Thyroid gland (tissue), 4 donors: ENCODE results near the gene SNX8.

Experiments
- POLR2A ChIP-seq, 2 donors: fragments of 450-650 bp; IDR thresholded peaks; one replicate each; pipeline ENCODE4 v1.6.1; 2017; ENCODE audit warnings: antibody characterized with exemption in 2 of 2, mild to moderate bottlenecking in 2 of 2, moderate library complexity in 1 of 2
- TF ChIP-seq, protein P1 (sequence below), 6 experiments: fragments of 200-600 bp in 3 of 6; fragments of 450-650 bp in 3 of 6; sonication (generic) in 3 of 6; IDR thresholded peaks; one replicate each; pipeline ENCODE4 v1.5.1; 2016 to 2019; ENCODE audit warnings: antibody characterized with exemption in 6 of 6, mild to moderate bottlenecking in 2 of 6, inconsistent platforms in 1 of 6, moderate library complexity in 1 of 6

- TF ChIP-seq, protein P1, sequence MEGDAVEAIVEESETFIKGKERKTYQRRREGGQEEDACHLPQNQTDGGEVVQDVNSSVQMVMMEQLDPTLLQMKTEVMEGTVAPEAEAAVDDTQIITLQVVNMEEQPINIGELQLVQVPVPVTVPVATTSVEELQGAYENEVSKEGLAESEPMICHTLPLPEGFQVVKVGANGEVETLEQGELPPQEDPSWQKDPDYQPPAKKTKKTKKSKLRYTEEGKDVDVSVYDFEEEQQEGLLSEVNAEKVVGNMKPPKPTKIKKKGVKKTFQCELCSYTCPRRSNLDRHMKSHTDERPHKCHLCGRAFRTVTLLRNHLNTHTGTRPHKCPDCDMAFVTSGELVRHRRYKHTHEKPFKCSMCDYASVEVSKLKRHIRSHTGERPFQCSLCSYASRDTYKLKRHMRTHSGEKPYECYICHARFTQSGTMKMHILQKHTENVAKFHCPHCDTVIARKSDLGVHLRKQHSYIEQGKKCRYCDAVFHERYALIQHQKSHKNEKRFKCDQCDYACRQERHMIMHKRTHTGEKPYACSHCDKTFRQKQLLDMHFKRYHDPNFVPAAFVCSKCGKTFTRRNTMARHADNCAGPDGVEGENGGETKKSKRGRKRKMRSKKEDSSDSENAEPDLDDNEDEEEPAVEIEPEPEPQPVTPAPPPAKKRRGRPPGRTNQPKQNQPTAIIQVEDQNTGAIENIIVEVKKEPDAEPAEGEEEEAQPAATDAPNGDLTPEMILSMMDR (IDR thresholded peaks at IDR 0.05), result no peak
- no peak for TF ChIP-seq POLR2A (IDR thresholded peaks at IDR 0.05)
Observed at GRCh38 chr7:2325162-2325561, 10.9 kb upstream of the SNX8 start.
